WTC11 (cell line): Measurements from ENCODE around the gene DLG5. TPM values are rescaled to one million over a fixed set of nuclear protein-coding genes. Genes with fewer than 3 reads are reported as not detected.

Experiments
- ATAC-seq: fragments of 200-7000 bp; cut with Tn5 transposase; 2 replicates; pipeline ENCODE4 v1.10.0; 2021; ENCODE audit warnings: mild to moderate bottlenecking, moderate library complexity
- CTCF ChIA-PET: fragments of 300-600 bp; sonication (Branson Sonifier 250); formaldehyde crosslinking; loops from one replicate; lab custom pipeline; 2021; ENCODE audit warnings: antibody characterized with exemption; lab: Charles Lee
- POLR2A ChIA-PET: fragments of 350-600 bp; sonication (Branson Sonifier 250); formaldehyde crosslinking; loops from one replicate; lab custom pipeline; 2021; ENCODE audit warnings: antibody characterized with exemption; lab: Charles Lee
- DNase-seq: peaks from one replicate; pipeline ENCODE4 v3.0.0; 2021; ENCODE audit warnings: low spot score
- H3K27ac Mint-ChIP-seq: 2 replicates; pipeline ENCODE4 v1.8.0; 2021; ENCODE audit warnings: mixed read lengths
- H3K27me3 Mint-ChIP-seq: 2 replicates; pipeline ENCODE4 v1.8.0; 2021; ENCODE audit warnings: low read depth, mild to moderate bottlenecking, moderate library complexity, mixed read lengths
- H3K36me3 Mint-ChIP-seq: 2 replicates; pipeline ENCODE4 v1.8.0; 2021; ENCODE audit warnings: mixed read lengths
- H3K4me1 Mint-ChIP-seq: 2 replicates; pipeline ENCODE4 v1.8.0; 2022; ENCODE audit warnings: mixed read lengths
- H3K4me3 Mint-ChIP-seq: 2 replicates; pipeline ENCODE4 v1.8.0; 2021; ENCODE audit warnings: mild to moderate bottlenecking, moderate library complexity, mixed read lengths
- H3K9me3 Mint-ChIP-seq: 2 replicates; pipeline ENCODE4 v1.8.0; 2021; ENCODE audit warnings: mixed read lengths
- AFF4 ChIP-seq: sonication (generic); formaldehyde crosslinking; IDR thresholded peaks from 2 replicates; pipeline ENCODE4 v1.8.1; 2023; ENCODE audit warnings: mild to moderate bottlenecking, missing genetic modification reagents, borderline replicate concordance
- CBFB ChIP-seq: sonication (generic); formaldehyde crosslinking; IDR thresholded peaks from 2 replicates; pipeline ENCODE4 v1.8.1; 2022; ENCODE audit warnings: mild to moderate bottlenecking, low read depth, missing genetic modification reagents
- CTCF ChIP-seq: fragments of 200-600 bp; IDR thresholded peaks from 2 replicates; pipeline ENCODE4 v1.8.0; 2022; ENCODE audit warnings: antibody characterized with exemption
- GABPB1 ChIP-seq: sonication (generic); formaldehyde crosslinking; IDR thresholded peaks from 2 replicates; pipeline ENCODE4 v1.8.1; 2023; ENCODE audit warnings: mild to moderate bottlenecking, missing genetic modification reagents
- IRF2 ChIP-seq: sonication (generic); formaldehyde crosslinking; IDR thresholded peaks from 2 replicates; pipeline ENCODE4 v1.8.0; 2022; ENCODE audit warnings: low read depth, missing genetic modification reagents, borderline replicate concordance
- JAZF1 ChIP-seq: fragments of 250-450 bp; sonication (Bioruptor Pico); IDR thresholded peaks from 2 replicates; pipeline ENCODE4 v1.9.0; 2021; ENCODE audit warnings: moderate library complexity, mild to moderate bottlenecking, inconsistent platforms
- NR1H2 ChIP-seq: sonication (generic); formaldehyde crosslinking; IDR thresholded peaks from 2 replicates; pipeline ENCODE4 v1.9.0; 2021; ENCODE audit warnings: mild to moderate bottlenecking, moderate library complexity, missing genetic modification reagents
- NR3C1 ChIP-seq: sonication (generic); formaldehyde crosslinking; conservative IDR thresholded peaks from 2 replicates; pipeline ENCODE4 v1.8.1; 2023; ENCODE audit warnings: low read depth, mild to moderate bottlenecking, missing genetic modification reagents
- PRDM15 ChIP-seq: sonication (generic); formaldehyde crosslinking; IDR thresholded peaks from 2 replicates; pipeline ENCODE4 v1.8.0; 2022; ENCODE audit warnings: missing genetic modification reagents
- USF1 ChIP-seq: sonication (generic); formaldehyde crosslinking; IDR thresholded peaks from 2 replicates; pipeline ENCODE4 v1.8.0; 2022; ENCODE audit warnings: mild to moderate bottlenecking, missing genetic modification reagents
- ZNF138 ChIP-seq: sonication (generic); formaldehyde crosslinking; conservative IDR thresholded peaks from 2 replicates; pipeline ENCODE4 v1.8.1; 2022; ENCODE audit warnings: mild to moderate bottlenecking, moderate library complexity, missing genetic modification reagents
- ZNF219 ChIP-seq: sonication (generic); formaldehyde crosslinking; IDR thresholded peaks from 2 replicates; pipeline ENCODE4 v1.8.0; 2023; ENCODE audit warnings: missing genetic modification reagents, mild to moderate bottlenecking, borderline replicate concordance
- ZNF263 ChIP-seq: sonication (generic); formaldehyde crosslinking; IDR thresholded peaks from 2 replicates; pipeline ENCODE4 v1.8.1; 2022; ENCODE audit warnings: low read depth, mild to moderate bottlenecking, moderate library complexity, missing genetic modification reagents
- ZNF396 ChIP-seq: fragments of 250-450 bp; sonication (Bioruptor Pico); IDR thresholded peaks from 2 replicates; pipeline ENCODE4 v1.8.0; 2021; ENCODE audit warnings: mild to moderate bottlenecking, moderate library complexity, borderline replicate concordance
- ZNF416 ChIP-seq: fragments of 250-450 bp; sonication (Bioruptor Pico); IDR thresholded peaks from 2 replicates; pipeline ENCODE4 v1.9.0; 2021; ENCODE audit warnings: mild to moderate bottlenecking, inconsistent platforms
- ZNF425 ChIP-seq: fragments of 250-450 bp; sonication (Bioruptor Pico); conservative IDR thresholded peaks from 2 replicates; pipeline ENCODE4 v1.9.0; 2021; ENCODE audit warnings: mild to moderate bottlenecking
- total RNA-seq: library from RNA; stranded (reverse); gene quantifications from 3 replicates; pipeline ENCODE4 v1.2.3, GENCODE V29; 2021

Gene DLG5
- total RNA-seq, 1 experiment from 2014 or later, result 65.5 TPM

GRCh38 chr10:77946084-77946483 lies 19.5 kb upstream of the DLG5 start:
- Mint-ChIP-seq H3K27me3 (no peaks in the 10 kb centered on the region), H3K27ac (no peak overlapping the region; the same call in 1 of the 2 replicates), H3K4me3 (no peak overlapping the region), H3K9me3 (peaks cover 8% of the 10 kb centered on the region), H3K36me3 (peaks cover 8% of the 10 kb centered on the region), H3K4me1 (peaks cover 25% of the 10 kb centered on the region)
- ChIA-PET CTCF (interaction anchor here (0.7 to 1.5 kb wide), 3 partner anchors 29 to 234 kb away, joined by 4 to 7 read pairs (median 6); no protein-coding TSS in a partner anchor), POLR2A (no interaction called here)
- no peak for DNase-seq
- TF ChIP-seq ZNF425 (CRISPR knock-in tag) (no peak), ZNF396 (CRISPR knock-in tag) (no peak), CBFB (CRISPR knock-in tag) (no peak), ZNF138 (CRISPR knock-in tag) (no peak), ZNF416 (no peak)
- no peak for ATAC-seq

GRCh38 chr10:77944519-77944918 lies 18.0 kb upstream of the DLG5 start:
- DNase-seq (no peak), ATAC-seq (no peak)
- Mint-ChIP-seq H3K4me3 (no peak overlapping the region), H3K9me3 (no peaks in the 10 kb centered on the region), H3K36me3 (no peaks in the 10 kb centered on the region), H3K27ac (no peak overlapping the region), H3K4me1 (peaks cover 37% of the 10 kb centered on the region), H3K27me3 (peaks cover 3% of the 10 kb centered on the region)
- ChIA-PET CTCF (no interaction called here), POLR2A (no interaction called here)
- TF ChIP-seq GABPB1 (CRISPR knock-in tag), result no peak
- TF ChIP-seq JAZF1, result no peak
- TF ChIP-seq NR3C1 (CRISPR knock-in tag), result no peak
- TF ChIP-seq CTCF, result no peak
- TF ChIP-seq USF1 (CRISPR knock-in tag), result no peak
- no peak for TF ChIP-seq AFF4 (CRISPR knock-in tag)
- TF ChIP-seq IRF2 (CRISPR knock-in tag), result no peak
- no peak for TF ChIP-seq ZNF219 (CRISPR knock-in tag)
- TF ChIP-seq NR1H2, result no peak
- TF ChIP-seq ZNF263, result no peak
- TF ChIP-seq PRDM15 (CRISPR knock-in tag), result no peak
